Thyroid gland (tissue), 4 donors: ENCODE data around the gene RPAIN. TPM values are rescaled to one million over a fixed set of nuclear protein-coding genes. Genes with fewer than 3 reads are reported as not detected.

Experiments
- DNase-seq, 2 donors: peaks; one replicate each; pipeline ENCODE4 v3.0.0-alpha.2; 2019
- H3K27ac ChIP-seq, 3 donors: fragments of 200-600 bp; sonication (generic); 1 replicate in 2 of 3; 2 replicates in 1 of 3; pipeline ENCODE4 v1.5.1; 2016 to 2019; ENCODE audit warnings: mild to moderate bottlenecking in 1 of 3, moderate library complexity in 1 of 3
- H3K27me3 ChIP-seq: fragments of 200-600 bp; sonication (generic); one replicate; pipeline ENCODE4 v1.5.1; 2019
- H3K36me3 ChIP-seq, 2 donors: fragments of 200-600 bp; sonication (generic); one replicate each; pipeline ENCODE4 v1.5.1; 2016 to 2019
- H3K4me1 ChIP-seq, 2 donors: fragments of 200-600 bp; sonication (generic); one replicate each; pipeline ENCODE4 v1.5.1; 2017 to 2019
- H3K4me3 ChIP-seq, 3 donors: fragments of 200-600 bp; sonication (generic); replicated peaks in 1 of 3; 1 replicate in 2 of 3; 2 replicates in 1 of 3; pipeline ENCODE4 v1.5.1; 2016; ENCODE audit warnings: mild to moderate bottlenecking in 1 of 3
- H3K9me3 ChIP-seq: fragments of 200-600 bp; sonication (generic); one replicate; pipeline ENCODE4 v1.5.1; 2017
- POLR2A ChIP-seq, 2 donors: fragments of 450-650 bp; IDR thresholded peaks; one replicate each; pipeline ENCODE4 v1.6.1; 2017; ENCODE audit warnings: antibody characterized with exemption in 2 of 2, mild to moderate bottlenecking in 2 of 2, moderate library complexity in 1 of 2
- WGBS, 2 donors: methylation state at CpG; one replicate each; pipeline ENCODE4 v1.1.5; 2017; 5-methylcytosine and 5-hydroxymethylcytosine counted together
- intact Hi-C: fragments of 100-400 bp; cut with DNase I; formaldehyde crosslinking; loops from one replicate; pipeline ENCODE4 v1.15.1; 2023
- total RNA-seq, 4 donors: library from RNA; depleted of rRNA; stranded (reverse); fragments of >200 nt; gene quantifications; one replicate each; pipeline ENCODE4 v1.2.3, GENCODE V29; 2016
- TF ChIP-seq, protein P1 (sequence below), 6 experiments: fragments of 200-600 bp in 3 of 6; fragments of 450-650 bp in 3 of 6; sonication (generic) in 3 of 6; IDR thresholded peaks; one replicate each; pipeline ENCODE4 v1.5.1; 2016 to 2019; ENCODE audit warnings: antibody characterized with exemption in 6 of 6, mild to moderate bottlenecking in 2 of 6, inconsistent platforms in 1 of 6, moderate library complexity in 1 of 6

Gene RPAIN
- total RNA-seq, 4 donors from 2014 or later: 33.9 to 67.1 (median 49.4) TPM

DNA sequence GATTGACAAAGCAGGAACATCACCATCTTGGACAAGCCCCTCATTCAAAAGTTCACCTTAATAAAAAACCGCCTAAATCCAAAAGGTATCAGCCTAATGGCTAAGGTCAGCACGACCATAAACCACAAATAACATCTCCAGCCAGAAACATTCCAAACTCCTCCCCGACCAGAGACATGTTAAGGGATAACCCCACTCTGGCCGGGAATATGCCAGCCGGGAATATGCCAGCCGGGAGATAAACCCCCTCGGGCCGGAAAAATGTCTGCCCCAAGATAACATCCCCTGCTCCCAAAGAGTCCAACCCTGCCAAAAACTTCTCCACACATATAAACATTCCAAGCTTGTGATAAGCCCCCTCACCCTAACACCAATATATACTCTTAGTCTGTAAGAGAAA is 47.4 kb downstream of the RPAIN start:
- Histone ChIP-seq H3K27me3 (no peaks in the 10 kb centered on the region), H3K27ac (no peak overlapping the region), H3K4me3 (peak overlapping the region in 1 of 3 donors; percentile 93), H3K4me1 (peaks cover 12 to 21% of the 10 kb centered on the region in 2 donors), H3K9me3 (no peaks in the 10 kb centered on the region), H3K36me3 (peaks cover 0 to 3% of the 10 kb centered on the region in 2 donors)
- no peak for DNase-seq
- TF ChIP-seq, protein P1, sequence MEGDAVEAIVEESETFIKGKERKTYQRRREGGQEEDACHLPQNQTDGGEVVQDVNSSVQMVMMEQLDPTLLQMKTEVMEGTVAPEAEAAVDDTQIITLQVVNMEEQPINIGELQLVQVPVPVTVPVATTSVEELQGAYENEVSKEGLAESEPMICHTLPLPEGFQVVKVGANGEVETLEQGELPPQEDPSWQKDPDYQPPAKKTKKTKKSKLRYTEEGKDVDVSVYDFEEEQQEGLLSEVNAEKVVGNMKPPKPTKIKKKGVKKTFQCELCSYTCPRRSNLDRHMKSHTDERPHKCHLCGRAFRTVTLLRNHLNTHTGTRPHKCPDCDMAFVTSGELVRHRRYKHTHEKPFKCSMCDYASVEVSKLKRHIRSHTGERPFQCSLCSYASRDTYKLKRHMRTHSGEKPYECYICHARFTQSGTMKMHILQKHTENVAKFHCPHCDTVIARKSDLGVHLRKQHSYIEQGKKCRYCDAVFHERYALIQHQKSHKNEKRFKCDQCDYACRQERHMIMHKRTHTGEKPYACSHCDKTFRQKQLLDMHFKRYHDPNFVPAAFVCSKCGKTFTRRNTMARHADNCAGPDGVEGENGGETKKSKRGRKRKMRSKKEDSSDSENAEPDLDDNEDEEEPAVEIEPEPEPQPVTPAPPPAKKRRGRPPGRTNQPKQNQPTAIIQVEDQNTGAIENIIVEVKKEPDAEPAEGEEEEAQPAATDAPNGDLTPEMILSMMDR (IDR thresholded peaks at IDR 0.05): no peak
- no peak for TF ChIP-seq POLR2A (IDR thresholded peaks at IDR 0.05)
- intact Hi-C loops: no loop called here
- WGBS, 2 donors: 6 to 11% methylated on average over 8 of the region's 8 CpGs

DNA sequence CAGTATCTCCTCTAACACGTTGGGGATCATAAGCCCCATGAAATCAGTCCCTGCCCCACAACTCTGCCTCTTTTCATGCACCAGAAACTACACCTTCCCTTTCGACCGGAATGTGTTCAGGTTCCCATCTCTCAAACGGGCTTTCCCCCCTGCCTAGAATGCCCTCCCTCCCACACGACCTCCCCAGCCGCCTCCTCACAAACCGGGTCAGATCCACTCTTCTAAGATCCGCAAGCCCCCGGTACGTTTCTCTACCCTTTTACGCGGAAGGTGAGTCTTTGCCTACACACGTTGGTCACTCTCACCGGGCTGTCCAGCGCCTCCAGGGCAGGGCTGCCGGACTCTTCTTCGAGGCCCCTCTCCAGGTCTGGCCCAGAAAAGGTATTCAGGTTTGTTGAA is 48.1 kb downstream of the RPAIN start:
- Histone ChIP-seq H3K36me3 (peaks cover 0 to 5% of the 10 kb centered on the region in 2 donors), H3K4me3 (peak overlapping the region; percentile 19 to 93 (median 88)), H3K4me1 (peaks cover 12 to 21% of the 10 kb centered on the region in 2 donors), H3K27me3 (no peaks in the 10 kb centered on the region), H3K27ac (no peak overlapping the region), H3K9me3 (no peaks in the 10 kb centered on the region)
- TF ChIP-seq POLR2A (IDR thresholded peaks at IDR 0.05): no peak
- TF ChIP-seq, protein P1 (IDR thresholded peaks at IDR 0.05): no peak
- 0% methylated on average over 17 of the region's 17 CpGs for WGBS, 2 donors
- intact Hi-C loops: no loop called here
- peak in 1 of 2 donors; percentile 3 for DNase-seq

GRCh38 chr17:5472511-5472910 is 52.5 kb downstream of the RPAIN start:
- WGBS, 2 donors: 91 to 94% methylated on average over 3 of the region's 3 CpGs
- intact Hi-C loops: no loop called here
- peaks cover 20 to 41% of the 10 kb centered on the region in 2 donors for H3K36me3 ChIP-seq
- no peak for DNase-seq
- H3K4me3 ChIP-seq: no peak overlapping the region
- TF ChIP-seq, protein P1 (IDR thresholded peaks at IDR 0.05): no peak
- TF ChIP-seq POLR2A (IDR thresholded peaks at IDR 0.05): no peak
- H3K27ac ChIP-seq: no peak overlapping the region
- H3K9me3 ChIP-seq: no peaks in the 10 kb centered on the region
- no peaks in the 10 kb centered on the region for H3K27me3 ChIP-seq
- H3K4me1 ChIP-seq: peaks cover 5 to 10% of the 10 kb centered on the region in 2 donors

DNA sequence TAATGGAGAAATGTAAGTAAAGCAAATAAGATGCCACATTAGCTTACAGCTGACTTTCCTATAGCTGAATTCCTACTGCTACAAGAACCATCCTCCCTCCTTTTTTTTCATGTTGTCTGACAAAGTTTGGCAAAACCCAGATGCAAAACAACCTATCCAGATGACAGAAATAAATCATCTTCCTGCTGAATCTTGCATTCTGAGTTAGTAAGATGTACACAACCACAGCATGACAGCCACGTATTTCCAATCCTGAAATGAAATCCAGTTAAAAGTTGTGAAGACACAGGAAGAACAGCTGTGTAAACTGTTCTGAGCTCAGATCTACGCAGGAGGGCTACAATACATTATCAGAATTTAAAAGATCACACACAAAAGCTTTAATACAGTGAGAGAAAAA is 53.9 kb downstream of the RPAIN start:
- 90 to 93% methylated on average over 2 of the region's 2 CpGs for WGBS, 2 donors
- no peak for DNase-seq
- intact Hi-C loops: no loop called here
- Histone ChIP-seq H3K9me3 (no peaks in the 10 kb centered on the region), H3K36me3 (peaks cover 34 to 55% of the 10 kb centered on the region in 2 donors), H3K27ac (no peak overlapping the region), H3K27me3 (no peaks in the 10 kb centered on the region), H3K4me3 (no peak overlapping the region), H3K4me1 (peaks cover 0 to 4% of the 10 kb centered on the region in 2 donors)
- TF ChIP-seq, protein P1 (IDR thresholded peaks at IDR 0.05): no peak
- no peak for TF ChIP-seq POLR2A (IDR thresholded peaks at IDR 0.05)

DNA sequence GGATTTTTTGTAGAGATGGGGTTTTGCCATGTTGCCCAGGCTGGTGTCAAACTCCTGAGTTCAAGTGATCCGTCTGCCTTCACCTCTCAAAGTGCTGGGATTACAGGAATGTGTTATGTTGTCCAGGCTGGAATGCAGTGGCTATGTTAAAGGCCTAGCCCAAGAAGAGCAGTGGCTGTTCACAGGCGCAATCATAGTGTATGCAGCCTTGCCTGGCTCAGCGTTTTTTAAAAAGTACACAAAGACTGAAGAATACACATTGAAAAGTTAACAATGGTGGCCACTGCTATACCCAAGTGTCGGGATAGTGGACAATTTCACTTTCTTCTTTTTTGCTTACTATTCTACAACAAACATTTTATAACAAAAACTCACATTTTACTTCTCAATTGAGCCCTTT is 59.0 kb downstream of the RPAIN start:
- Histone ChIP-seq H3K4me1 (no peaks in the 10 kb centered on the region), H3K27ac (no peak overlapping the region), H3K9me3 (no peaks in the 10 kb centered on the region), H3K36me3 (peaks cover 59 to 81% of the 10 kb centered on the region in 2 donors), H3K4me3 (no peak overlapping the region), H3K27me3 (no peaks in the 10 kb centered on the region)
- DNase-seq: no peak
- intact Hi-C loops: no loop called here
- TF ChIP-seq, protein P1 (IDR thresholded peaks at IDR 0.05): no peak
- no peak for TF ChIP-seq POLR2A (IDR thresholded peaks at IDR 0.05)
- 95 to 96% methylated on average over 4 of the region's 4 CpGs for WGBS, 2 donors
